ENCODE data around the gene GHDC.

DNA sequence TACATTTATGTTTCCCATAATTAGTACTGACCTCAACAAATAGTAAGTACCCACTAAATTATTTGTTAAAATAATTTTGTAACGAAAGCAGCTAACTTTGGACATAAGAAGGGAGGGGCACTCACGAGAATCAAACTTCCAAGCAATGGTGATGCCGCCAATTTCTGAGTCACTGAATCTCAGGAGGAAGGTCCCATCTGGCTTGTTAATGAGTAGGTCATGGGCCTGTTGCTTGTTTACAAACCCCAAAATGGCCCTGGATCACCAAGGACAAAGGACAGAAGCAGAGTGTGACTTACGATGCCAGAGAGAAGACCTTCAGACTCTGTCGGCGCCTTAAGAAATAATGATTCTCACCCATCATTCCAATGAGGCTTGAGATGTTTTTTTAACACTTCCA is 15.8 kb upstream of the GHDC start:
- TF ChIP-seq, protein P1, sequence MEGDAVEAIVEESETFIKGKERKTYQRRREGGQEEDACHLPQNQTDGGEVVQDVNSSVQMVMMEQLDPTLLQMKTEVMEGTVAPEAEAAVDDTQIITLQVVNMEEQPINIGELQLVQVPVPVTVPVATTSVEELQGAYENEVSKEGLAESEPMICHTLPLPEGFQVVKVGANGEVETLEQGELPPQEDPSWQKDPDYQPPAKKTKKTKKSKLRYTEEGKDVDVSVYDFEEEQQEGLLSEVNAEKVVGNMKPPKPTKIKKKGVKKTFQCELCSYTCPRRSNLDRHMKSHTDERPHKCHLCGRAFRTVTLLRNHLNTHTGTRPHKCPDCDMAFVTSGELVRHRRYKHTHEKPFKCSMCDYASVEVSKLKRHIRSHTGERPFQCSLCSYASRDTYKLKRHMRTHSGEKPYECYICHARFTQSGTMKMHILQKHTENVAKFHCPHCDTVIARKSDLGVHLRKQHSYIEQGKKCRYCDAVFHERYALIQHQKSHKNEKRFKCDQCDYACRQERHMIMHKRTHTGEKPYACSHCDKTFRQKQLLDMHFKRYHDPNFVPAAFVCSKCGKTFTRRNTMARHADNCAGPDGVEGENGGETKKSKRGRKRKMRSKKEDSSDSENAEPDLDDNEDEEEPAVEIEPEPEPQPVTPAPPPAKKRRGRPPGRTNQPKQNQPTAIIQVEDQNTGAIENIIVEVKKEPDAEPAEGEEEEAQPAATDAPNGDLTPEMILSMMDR (IDR thresholded peaks at IDR 0.05 in 8 of 11, conservative IDR thresholded peaks at IDR 0.05 in 3 of 11): no peak
- TF ChIP-seq POLR2AphosphoS5 (IDR thresholded peaks at IDR 0.05): no peak
